ENCODE data around the gene FUT8. TPM values are rescaled to one million over a fixed set of nuclear protein-coding genes. Genes with fewer than 3 reads are reported as not detected.
"Not testable (repeated sequence)": the region's sequence is repeated elsewhere in the genome, so short reads cannot be mapped to it uniquely, and the experiment has no call there.

Gene FUT8
- polyA plus RNA-seq, 1 donor, result 10.7 TPM

DNA sequence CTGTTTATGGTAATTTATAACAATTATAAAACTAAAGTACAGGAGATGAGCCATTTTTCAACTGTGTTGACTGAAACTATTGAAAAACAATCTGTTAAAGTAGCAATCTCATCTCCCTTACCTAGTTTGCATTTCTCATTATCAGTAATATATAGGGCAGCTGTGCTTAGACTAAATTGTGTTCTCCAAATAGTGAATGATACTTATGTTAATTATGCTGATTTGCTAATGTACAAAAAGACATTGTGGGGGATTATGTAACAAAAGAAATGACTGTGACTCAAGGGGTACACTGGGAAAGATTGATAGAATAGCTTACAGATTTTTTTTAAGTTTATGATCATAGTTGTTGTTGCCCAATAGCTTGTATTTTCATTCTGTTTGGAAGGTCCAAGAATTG, 207.7 kb downstream of the FUT8 start:
- DNase-seq (ENCODE audit: low read depth), result no peak

DNA sequence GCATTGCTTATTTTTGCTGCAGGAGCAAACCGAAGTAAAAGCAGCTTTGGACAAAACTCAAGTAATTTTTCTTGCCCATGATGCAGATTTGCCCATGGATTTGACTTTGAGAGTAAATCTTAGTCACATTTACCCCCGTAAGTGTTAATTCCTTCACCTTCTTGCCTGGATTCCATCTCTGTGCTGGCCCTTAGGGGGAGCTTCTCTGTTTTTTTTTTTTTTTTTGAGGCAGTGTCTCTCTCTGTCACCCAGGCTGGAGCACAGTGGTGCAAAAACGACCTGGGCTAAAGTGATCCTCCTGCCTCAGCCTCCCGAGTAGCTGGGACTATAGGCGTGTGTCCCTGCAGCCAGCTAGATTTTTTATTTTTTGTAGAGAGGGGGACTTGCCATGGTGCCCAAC, 210.2 kb downstream of the FUT8 start:
- no peak for DNase-seq (ENCODE audit: low read depth)

DNA sequence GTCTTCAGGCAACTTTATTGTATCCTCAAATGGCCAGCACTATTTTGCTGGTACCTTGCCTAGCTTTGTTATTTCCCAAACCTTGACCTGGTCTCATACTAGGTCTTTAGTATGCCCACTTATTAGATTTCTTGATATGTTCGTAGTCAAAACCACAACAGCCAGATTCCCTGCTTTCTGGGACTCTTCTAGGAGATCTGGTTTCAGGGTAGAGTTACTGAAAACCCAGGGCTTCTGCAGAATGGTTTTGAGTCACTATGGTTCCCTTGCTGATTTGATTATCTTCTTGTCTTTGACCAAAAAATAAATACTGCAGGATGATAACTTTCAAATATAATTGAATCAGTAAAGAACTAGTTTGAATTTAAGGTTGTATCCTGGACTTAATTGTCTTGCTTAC, 211.2 kb downstream of the FUT8 start:
- no peak for DNase-seq (ENCODE audit: low read depth)

DNA sequence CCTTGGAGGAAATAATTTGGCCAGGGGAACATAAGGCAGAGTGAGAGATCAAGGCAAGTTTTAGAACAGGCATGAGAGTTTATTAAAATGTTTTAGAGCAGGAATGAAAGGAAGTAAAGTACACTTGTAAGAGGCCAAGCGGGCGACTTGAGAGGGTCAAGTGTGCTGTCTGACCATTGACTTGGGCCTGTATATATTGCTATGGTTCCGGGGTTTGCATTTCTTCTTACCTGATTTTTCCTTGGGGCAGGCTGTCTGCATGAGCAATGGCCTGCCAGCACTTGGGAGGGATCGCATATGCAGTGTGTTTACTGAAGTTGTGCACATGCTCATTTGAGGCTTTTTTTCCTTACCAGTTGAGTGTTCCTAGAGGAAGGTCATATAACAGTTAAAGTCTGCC, 214.8 kb downstream of the FUT8 start:
- no peak for DNase-seq (ENCODE audit: low read depth)

DNA sequence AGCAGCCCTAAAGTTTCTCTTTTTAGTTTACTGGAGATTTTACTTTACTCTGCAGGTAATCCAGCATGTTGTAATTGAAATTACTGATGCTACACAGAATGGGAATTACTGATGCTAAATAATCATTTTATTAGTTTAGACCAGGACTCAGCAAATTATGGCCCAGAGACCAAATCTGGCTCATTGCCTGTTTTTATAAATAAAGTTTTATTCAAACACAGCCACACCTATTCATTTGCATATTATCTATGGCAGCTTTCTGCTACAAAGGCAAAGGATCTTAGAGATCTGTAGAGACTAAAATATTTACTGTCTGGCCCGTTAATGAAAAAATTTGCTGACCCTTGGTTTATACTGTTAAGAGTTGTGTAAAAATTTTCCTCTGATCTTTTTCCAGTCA, 216.1 kb downstream of the FUT8 start:
- DNase-seq (ENCODE audit: low read depth), result no peak

DNA sequence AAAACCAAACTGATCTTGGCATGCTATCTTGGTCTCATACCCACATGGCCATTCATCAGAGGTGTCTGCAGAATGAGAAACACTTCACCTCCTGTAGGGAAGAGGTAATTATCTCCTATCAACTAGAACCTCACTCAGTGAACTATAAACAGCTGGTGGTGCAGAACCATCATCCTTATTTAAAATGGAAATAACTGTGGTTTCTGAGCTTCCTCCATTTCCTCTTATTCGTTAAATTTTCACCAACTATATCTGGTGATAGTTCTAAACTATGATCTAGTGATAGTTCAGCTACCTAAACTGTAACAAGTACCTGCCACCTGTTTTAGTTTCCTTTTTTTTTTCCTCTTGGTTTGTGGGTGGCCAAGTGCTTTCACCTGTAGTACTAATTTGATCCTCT, 218.5 kb downstream of the FUT8 start:
- DNase-seq (ENCODE audit: low read depth), result no peak

DNA sequence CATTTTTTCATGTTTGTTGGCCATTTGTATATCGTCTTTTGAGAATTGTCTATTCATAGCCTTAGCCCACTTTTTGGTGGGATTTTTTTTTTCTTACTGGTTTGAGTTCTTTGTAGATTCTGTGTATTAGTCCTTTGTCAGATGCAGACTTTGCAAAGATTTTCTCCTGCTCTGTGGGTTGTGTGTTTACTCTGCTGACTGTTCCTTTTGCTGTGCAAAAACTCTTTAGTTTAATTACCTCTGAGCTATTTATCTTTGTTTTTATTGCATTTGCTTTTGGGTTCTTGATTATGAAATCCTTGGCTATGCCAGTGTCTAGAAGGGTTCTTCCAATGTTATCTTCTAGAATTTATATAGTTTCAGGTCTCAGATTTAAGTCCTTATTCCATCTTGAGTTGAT, 220.0 kb downstream of the FUT8 start:
- no peak for DNase-seq (ENCODE audit: low read depth)

DNA sequence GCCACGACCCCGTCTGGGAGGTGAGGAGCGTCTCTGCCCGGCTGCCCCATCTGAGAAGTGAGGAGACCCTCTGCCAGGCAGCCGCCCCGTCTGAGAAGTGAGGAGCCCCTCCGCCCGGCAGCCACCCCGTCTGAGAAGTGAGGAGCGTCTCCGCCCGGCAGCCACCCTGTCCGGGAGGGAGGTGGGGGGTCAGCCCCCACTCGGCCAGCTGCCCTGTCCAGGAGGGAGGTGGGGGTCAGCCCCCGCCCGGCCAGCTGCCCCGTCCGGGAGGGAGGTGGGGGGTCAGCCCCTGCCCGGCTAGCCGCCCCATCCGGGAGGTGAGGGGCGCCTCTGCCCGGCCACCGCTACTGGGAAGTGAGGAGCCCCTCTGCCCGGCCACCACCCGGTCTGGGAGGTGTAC, 221.1 kb downstream of the FUT8 start:
- not testable (repeated sequence) for DNase-seq (ENCODE audit: low read depth)

DNA sequence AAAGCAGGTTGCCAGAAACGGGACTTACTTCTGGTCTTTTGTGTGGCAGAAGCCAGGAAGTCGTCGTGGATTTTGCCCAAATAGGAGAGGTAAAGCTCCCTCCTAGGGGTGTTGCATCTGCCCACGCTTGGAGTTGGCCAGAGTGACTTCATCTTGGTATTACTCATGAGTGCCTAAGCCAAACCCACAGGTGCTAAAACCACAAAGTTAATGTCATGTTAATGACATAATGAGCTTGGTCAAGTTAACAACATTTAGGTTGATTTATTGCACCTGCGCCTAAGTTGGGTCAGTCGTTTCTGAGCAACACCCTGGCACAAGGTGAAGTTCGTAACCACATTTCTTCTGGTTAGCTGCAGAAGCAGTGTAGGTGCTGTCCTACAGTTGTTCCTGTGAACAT, 225.2 kb downstream of the FUT8 start:
- DNase-seq (ENCODE audit: low read depth), result no peak

DNA sequence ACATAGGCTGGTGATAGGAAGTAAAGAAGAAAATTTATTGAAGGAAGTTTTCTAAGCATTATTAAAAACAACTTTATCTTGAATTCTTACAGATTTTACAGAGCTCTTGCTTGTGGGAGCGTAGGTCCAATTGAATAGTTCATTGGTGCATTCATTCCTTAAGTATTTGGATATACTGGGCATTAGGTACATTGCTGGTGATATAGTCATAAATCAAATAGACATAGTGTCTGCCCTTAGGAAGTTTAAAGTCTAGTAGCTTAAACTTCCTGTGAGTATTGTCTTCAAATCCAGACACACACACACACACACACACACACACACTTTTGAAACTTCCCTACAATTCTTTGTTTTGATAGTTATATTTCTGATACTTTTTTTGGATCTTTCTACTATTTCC, 226.7 kb downstream of the FUT8 start:
- no peak for DNase-seq (ENCODE audit: low read depth)

DNA sequence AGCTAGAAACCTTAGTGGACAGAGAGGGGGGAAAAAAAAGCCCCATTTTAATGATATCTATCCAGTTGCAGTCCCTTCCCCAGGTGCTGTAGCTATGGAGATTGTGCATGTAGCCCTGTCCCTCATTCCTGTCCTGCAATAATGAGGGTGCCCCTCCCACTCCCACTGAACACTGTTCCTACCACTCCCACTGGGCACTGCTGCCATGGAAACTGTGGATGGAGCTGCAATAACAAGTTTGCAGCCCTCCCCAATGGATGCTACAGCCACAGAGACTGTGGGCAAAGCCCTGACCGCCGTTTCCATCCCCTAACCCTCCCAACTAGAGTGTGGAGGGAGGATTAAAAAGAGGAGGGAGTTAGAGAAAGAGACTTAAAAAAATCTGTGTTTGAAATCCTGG, 238.3 kb downstream of the FUT8 start:
- DNase-seq (ENCODE audit: low read depth), result no peak

DNA sequence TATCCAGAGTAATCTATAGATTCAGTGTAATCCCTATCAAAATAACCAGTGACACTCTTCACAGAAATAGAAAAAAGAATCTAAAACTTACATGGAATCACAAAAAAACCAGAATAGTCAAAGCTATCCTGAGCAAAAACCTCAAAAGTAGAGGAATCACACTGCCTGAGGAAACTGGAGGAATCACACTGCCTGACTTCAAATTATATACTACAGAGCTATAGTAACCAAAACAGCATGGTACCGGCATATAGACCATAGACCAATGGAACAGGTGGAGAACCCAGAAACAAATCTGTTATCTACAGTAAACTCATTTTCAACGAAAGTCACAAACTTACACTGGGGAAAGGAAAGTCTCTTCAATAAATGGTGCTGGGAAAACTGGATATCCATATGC, 244.0 kb downstream of the FUT8 start:
- DNase-seq (ENCODE audit: low read depth), result no peak

DNA sequence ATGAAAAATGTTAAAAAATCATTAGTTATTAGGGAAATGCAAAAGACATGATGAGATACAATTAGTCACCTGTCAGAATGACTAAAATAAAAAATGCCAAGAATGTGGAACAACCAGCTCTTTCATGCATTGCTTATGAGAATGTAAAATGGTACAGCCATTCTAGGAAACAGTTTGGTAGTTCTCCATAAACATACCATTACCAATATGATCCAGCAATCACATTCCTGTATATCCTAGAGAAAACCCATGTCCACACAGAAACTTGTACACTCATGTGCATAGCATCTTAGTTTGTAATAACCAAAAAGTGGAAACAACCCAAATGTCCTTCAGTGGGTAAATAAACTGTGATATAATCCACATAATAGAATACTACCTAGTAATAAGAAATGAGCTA, 245.7 kb downstream of the FUT8 start:
- DNase-seq (ENCODE audit: low read depth), result no peak

DNA sequence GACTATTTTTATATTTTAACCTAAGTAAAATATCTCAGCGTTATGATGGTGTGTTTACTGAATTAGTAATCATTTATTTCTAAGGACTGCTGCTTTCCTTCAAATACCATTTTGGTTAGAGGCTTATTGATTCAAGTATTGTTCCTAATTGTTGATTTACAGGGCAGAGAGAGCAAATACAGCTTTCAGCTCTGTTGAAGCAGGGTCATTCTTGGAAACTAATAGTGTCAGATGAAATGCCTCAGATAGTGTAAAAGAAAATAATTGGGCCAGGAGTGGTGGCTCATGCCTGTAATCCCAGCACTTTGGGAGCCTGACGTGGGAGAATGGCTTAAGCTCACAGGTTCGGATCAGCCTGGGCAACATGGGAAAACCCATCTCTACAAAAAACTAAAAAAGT, 249.3 kb downstream of the FUT8 start:
- no peak for DNase-seq (ENCODE audit: low read depth)

DNA sequence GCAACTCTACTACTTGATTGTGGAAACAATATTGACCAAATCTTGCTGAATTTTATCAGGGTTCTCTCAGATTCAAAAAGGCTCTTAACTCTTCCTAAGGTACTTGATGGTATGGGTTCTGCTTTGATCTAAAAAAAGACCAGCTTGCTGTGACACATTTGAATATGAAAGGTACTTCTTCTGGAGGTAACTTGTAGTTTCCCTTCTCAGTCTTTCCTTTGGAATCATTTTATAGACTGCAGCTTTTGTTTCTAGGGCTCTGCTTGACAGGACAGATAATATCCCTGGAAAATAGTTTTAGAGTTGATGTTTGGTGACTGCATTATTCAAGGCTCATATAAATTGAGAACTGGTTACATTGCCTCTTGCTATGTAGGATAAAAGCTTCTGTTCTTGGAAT, 251.9 kb downstream of the FUT8 start:
- no peak for DNase-seq (ENCODE audit: low read depth)

DNA sequence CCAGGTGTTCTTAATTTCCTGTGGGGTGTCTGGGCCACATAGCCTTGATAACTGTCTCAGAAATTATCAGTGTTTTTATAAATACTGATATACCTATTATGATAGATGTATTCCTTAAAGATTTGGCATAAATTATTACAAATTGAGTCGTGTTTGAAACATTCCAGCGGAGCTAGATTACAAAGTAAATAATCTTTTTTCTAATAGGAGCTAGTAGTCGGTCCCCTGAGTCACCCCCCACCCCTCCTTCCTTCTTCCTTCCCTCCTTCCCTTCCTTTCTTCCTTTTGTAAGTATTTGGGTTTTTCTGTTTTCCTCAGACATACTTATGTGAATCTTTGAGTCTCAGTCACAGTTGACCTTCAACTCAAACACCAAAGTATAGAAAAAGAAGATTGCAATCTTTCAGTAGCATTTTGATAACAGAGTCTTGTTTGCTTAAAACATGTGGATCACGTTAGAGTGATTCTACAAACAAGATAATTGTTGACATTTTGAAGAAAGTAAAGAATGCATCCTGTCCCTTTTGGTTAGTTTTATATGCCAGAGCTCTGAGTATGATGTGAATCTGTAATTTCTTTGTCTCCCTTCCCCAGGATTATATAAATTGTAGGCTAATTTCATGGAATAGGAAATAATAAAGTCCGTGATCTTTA, 264.0 kb downstream of the FUT8 start:
- DNase-seq (ENCODE audit: low read depth), result no peak

DNA sequence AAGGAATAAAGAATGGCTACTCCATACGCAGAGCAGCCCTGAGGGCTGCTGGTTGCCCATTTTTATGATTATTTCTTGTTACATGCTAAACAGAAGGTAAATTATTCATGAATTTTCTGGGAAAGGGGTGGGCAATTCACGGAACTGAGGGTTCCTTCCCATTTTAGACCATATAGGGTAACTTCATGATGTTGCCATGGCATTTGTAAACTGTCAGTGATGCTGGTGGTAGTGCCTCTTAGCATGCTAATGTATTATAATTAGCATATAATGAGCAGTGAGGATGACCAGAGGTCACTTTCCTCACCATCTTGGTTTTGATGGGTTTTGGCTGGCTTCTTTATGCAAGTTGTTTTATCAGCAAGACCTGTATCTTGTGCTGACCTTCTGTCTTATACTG, 273.0 kb downstream of the FUT8 start:
- DNase-seq (ENCODE audit: low read depth), result no peak

DNA sequence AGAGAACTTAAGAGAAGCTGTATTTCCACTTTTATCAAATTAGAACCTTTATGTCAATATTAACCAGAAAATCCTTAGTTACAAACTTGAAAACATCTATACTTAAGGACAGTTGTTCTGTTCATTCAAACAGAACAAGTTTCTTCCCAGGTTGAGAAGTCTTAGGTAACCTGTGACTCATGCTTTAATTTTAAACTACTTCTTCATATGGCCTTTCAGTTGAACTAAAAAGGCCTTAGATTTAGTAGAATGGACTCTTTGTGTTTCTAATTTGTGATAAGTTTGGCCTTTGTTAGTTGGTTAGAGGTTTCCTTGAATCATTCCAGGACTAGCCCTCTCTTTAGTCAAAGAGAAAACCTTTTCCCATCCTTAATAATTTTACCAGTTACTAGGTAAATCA, 274.2 kb downstream of the FUT8 start:
- no peak for DNase-seq (ENCODE audit: low read depth)

DNA sequence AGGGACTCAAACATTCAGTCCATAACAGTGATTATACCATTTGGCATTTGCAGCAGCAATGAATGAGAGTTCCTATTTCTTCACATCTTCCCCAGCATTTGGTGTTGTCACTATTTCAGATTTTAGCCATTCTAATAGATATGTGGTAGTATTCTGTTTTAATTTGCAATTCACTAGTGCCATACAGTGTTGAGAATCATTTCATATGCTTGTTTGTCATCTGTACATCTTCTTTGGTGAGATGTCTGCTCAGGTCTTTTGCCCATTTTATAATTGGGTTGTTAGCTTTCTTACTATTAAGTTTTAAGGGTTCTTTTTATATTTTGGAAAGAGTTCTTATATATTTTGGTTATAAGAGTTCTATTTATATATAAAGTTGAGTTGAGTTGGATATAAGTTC, 276.5 kb downstream of the FUT8 start:
- DNase-seq (ENCODE audit: low read depth), result no peak

DNA sequence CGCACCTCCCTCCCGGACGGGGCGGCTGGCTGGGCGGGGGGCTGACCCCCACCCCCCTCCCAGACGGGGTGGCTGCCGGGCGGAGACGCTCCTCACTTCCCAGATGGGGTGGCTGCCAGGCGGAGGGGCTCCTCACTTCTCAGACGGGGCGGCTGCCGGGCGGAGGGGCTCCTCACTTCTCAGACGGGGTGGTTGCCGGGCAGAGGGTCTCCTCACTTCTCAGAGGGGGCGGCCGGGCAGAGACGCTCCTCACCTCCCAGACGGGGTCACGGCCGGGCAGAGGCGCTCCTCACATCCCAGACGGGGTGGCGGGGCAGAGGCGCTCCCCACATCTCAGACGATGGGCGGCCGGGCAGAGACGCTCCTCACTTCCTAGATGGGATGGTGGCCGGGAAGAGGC, 280.0 kb downstream of the FUT8 start:
- not testable (repeated sequence) for DNase-seq (ENCODE audit: low read depth)

DNA sequence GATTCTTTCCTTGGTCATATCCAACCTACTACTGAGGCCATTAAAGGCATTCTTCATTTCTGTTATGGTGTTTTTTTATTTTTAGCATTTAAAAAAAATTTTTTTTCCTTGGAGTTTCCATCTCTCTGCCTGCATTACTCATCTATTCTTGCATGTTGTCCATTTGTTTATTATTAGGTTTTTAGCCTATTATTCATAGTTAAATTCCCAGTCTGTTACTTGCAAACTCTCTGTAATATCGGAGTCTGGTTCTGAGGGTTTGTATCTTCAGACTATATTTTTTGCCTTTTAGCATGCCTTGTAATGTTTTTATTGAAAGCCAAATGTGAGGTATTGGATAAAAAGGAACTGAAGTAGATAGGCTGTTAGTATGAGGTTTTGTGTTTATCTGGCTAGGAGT, 284.3 kb downstream of the FUT8 start:
- no peak for DNase-seq (ENCODE audit: low read depth)

DNA sequence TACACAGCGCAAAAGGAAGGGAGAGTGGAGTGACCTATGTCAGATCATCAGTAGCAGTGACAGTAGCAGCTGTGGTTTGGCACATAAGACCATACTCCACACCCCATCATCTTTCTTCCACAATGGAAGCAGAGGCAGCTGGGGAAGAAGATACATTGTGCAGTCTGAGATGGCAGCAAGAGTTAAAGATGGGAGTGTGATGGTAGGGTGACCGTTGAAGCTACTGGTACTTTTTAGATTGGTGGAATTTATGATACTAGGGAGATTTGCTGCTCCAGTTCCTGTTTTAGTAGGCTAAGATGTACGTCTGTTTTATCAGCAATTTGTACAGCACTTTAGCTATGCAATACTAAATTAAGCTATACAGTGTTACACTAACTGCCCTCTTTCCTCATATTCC, 291.0 kb downstream of the FUT8 start:
- no peak for DNase-seq (ENCODE audit: low read depth)

DNA sequence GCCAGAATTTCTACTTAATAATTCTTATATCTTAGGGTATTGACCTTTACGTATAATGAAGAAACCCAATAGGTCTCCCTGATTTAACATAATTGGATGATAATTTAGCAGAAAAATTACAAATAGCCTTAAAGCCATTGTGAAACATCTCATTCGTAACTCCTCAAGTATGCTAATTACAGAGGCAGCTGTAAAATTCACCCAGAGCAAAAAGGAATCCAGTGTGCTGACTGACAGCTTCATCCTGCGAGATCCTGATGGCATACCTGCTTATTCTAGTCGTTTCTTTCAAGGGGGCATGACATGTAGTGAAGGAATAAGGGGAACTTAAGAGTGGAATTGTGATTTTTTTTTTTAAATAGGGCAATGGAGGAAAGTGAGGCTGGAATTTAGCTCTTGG, 291.5 kb downstream of the FUT8 start:
- DNase-seq (ENCODE audit: low read depth), result no peak

DNA sequence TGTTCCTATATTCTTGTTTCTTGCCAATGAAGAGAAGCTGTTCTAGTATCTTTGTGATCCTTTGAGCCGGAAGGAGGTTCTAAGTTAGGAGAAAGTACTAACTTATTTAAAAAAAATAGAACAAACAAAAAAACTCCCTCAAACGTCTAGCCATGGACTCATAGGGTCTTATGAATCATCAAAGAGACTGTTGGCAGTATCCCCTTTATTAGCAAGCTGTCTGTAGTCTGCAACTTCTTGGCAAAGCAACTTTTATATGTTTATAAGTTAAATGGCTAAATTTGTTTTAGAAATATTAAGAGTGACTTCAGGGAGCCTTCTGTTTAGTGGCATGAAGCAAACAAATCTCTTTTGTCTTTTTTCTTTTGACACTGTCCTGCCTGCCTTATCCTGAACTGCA, 291.9 kb downstream of the FUT8 start:
- DNase-seq (ENCODE audit: low read depth), result no peak

DNA sequence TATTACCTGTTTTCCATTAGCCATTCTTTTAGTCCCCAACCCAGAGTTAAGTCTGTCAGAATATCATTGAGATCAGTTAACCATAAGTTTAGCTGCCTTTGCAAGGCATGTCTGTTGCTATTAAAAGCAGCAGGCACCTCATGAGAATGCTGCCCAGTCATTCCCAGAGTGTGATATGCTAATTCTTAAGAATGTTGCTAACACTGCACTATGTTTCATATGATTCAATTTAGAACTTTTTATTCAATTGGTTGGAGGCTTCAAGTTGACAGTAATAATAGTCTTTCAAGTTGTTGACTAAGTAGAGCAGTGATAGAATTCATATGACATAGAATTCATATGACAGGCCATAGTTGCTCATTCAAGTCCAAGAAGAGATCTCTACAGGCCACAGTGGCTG, 292.3 kb downstream of the FUT8 start:
- no peak for DNase-seq (ENCODE audit: low read depth)

Data from forelimb muscle (tissue), 1 donor.